K562 (cell line): ENCODE data around the gene PSME1. TPM values are rescaled to one million over a fixed set of nuclear protein-coding genes. Genes with fewer than 3 reads are reported as not detected.
A peak's percentile ranks its signal among the peaks of the same experiment; 100 is the strongest.

Source experiments
- CBX1 ChIP-seq: sonication (generic); IDR thresholded peaks from 2 replicates; pipeline ENCODE4 v1.6.1; 2016; ENCODE audit warnings: antibody characterized with exemption, low read depth, mild to moderate bottlenecking
- CHD4 ChIP-seq: fragments of 200-600 bp; sonication (generic); IDR thresholded peaks from 3 replicates; pipeline ENCODE4 v1.6.1; 2012; ENCODE audit warnings: low read depth, mild to moderate bottlenecking, mixed read lengths, low read length, inconsistent platforms; ENCODE audit not compliant: insufficient read depth, insufficient replicate concordance, poor library complexity, severe bottlenecking
- CTBP1 ChIP-seq: fragments of 450-650 bp; IDR thresholded peaks from 2 replicates; pipeline ENCODE4 v1.6.1; 2016; ENCODE audit warnings: borderline replicate concordance
- FOXM1 ChIP-seq, 2 experiments: fragments of 450-650 bp in 1 of 2; sonication (generic) in 1 of 2; formaldehyde crosslinking in 1 of 2; IDR thresholded peaks; 2 replicates each; pipeline versions ENCODE4 v1.6.1 to v1.9.0; 2017 to 2022; ENCODE audit warnings: low read depth in 2 of 2, mild to moderate bottlenecking in 2 of 2, missing genetic modification reagents in 1 of 2, moderate library complexity in 1 of 2
- MEIS2 ChIP-seq: fragments of 450-650 bp; IDR thresholded peaks from 2 replicates; pipeline ENCODE4 v1.6.1; 2014; ENCODE audit warnings: mild to moderate bottlenecking; ENCODE audit not compliant: partially characterized antibody
- NR2C1 ChIP-seq, 2 experiments: fragments of 450-650 bp; IDR thresholded peaks; 2 replicates each; pipeline ENCODE4 v1.6.1; 2017; ENCODE audit warnings: mild to moderate bottlenecking in 2 of 2, antibody characterized with exemption in 1 of 2, inconsistent platforms in 1 of 2, missing compliant biosample characterization in 1 of 2, missing genetic modification characterization in 1 of 2
- PTBP1 ChIP-seq: fragments of 200-400 bp; formaldehyde crosslinking; IDR thresholded peaks from 2 replicates; pipeline ENCODE4 v1.6.1; 2017; ENCODE audit warnings: low read depth, low read length
- TAL1 ChIP-seq: fragments of 450-650 bp; IDR thresholded peaks from 2 replicates; pipeline ENCODE4 v1.6.1; 2016; ENCODE audit warnings: mild to moderate bottlenecking
- ZFP30 ChIP-seq: fragments of 250-450 bp; sonication (Bioruptor Pico); IDR thresholded peaks from 2 replicates; pipeline ENCODE4 v1.8.0; 2022; ENCODE audit warnings: moderate library complexity, mild to moderate bottlenecking, inconsistent platforms, borderline replicate concordance
- polyA plus RNA-seq, 8 experiments: library from polyadenylated mRNA; depleted of rRNA in 4 of 8; stranded (reverse) in 5 of 8; unstranded in 3 of 8; fragments of >200 nt; fragmentation: Nextera tagmentation in 2 of 8; fragmentation: Illumina TruSeq in 1 of 8; extraction: Ambion mirVana in 2 of 8; extraction: Trizol in 1 of 8; gene quantifications; 2 replicates each; pipeline versions ENCODE4 v1.2.1 to v1.2.3, GENCODE V29; 2011 to 2014; ENCODE audit warnings: inconsistent platforms in 1 of 8, missing spikeins in 1 of 8
- total RNA-seq, 7 experiments: library from RNA; depleted of rRNA in 6 of 7; stranded (reverse); fragments of >200 nt in 6 of 7; fragmentation: Illumina TruSeq in 2 of 7; extraction: Trizol in 2 of 7; gene quantifications; 2 replicates each; pipeline versions ENCODE4 v1.2.1 to v1.2.3, GENCODE V29; 2011 to 2021; ENCODE audit warnings: low replicate concordance in 1 of 7
- TF ChIP-seq, protein P1 (sequence below): sonication (generic); formaldehyde crosslinking; IDR thresholded peaks from 2 replicates; pipeline ENCODE4 v1.8.1; 2023; ENCODE audit warnings: mild to moderate bottlenecking, missing genetic modification reagents
- TF ChIP-seq, protein P2 (sequence below): fragments of 450-650 bp; IDR thresholded peaks from 2 replicates; pipeline ENCODE4 v1.6.1; 2016; ENCODE audit warnings: borderline replicate concordance
- TF ChIP-seq, protein P3 (sequence below): sonication (generic); formaldehyde crosslinking; IDR thresholded peaks from 2 replicates; pipeline ENCODE4 v1.8.0; 2022; ENCODE audit warnings: mild to moderate bottlenecking, missing genetic modification reagents
- TF ChIP-seq, protein P4 (sequence below): fragments of 250-450 bp; sonication (Bioruptor Pico); IDR thresholded peaks from 2 replicates; pipeline ENCODE4 v1.5.0; 2022; ENCODE audit warnings: mild to moderate bottlenecking

The PSME1 gene
- total and polyA plus RNA-seq, 9 of the 15 experiments (the other 6 are each of a cell fraction or from before 2014, with no cell fraction given), result 20.3 to 180 (median 67.5) TPM

DNA sequence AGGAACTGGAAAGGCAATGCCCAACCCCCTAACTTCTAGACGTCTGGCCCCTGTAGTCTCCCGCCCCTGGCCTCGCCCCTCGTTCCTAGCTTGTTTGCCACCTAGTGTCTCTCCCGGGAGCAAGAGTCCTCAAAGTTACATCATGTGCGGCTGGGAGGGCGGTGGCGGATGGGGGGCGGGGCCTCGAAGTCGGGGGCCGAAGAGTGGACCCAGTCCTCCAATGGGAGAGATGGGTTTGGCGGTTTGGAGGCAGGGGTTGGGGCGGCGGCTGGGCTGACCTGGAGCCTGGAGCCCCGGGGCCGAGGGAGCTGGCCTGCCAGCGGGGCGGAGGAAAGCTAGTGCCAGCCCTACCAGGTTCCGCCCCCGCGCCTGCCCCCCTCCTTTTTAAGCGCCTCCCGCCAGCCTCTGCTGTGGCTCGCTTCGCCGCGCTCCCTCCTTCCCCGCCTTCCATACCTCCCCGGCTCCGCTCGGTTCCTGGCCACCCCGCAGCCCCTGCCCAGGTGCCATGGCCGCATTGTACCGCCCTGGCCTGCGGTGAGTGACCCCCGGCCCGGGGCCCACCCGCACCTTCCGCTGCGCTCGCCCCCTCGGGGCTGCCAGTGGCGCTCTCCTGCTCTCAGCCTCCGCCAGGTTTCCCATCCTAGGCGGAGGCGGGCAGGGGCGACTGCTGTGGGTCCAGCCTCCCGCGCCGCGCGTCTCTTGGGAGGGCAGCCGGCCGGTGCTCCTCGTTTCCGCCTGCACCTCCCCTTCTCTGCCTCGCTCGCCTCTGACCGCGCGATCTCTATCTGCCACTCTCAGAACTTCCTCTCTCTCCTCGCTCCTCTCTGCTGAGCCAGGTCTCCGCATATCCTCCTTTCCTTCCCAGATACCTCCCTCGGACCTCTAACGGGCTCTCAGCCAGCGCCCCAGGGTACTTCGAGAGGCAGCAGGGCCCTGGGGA, 41.8 kb upstream of the PSME1 start, which contains the start of gene PCK2 (continued):
- TF ChIP-seq CBX1 (peak; percentile 84), PTBP1 (no peak), TAL1 (no peak), CTBP1 (peak; percentile 29), FOXM1 (IDR thresholded peaks at IDR 0.05; ENCODE audit: low read depth) (no peak), FOXM1 (CRISPR knock-in tag; IDR thresholded peaks at IDR 0.05; ENCODE audit: low read depth) (no peak), ZFP30 (CRISPR knock-in tag) (no peak), MEIS2 (no peak), NR2C1 (IDR thresholded peaks at IDR 0.05) (no peak), NR2C1 (tag; IDR thresholded peaks at IDR 0.05) (no peak), CHD4 (no peak)
- TF ChIP-seq, protein P1, sequence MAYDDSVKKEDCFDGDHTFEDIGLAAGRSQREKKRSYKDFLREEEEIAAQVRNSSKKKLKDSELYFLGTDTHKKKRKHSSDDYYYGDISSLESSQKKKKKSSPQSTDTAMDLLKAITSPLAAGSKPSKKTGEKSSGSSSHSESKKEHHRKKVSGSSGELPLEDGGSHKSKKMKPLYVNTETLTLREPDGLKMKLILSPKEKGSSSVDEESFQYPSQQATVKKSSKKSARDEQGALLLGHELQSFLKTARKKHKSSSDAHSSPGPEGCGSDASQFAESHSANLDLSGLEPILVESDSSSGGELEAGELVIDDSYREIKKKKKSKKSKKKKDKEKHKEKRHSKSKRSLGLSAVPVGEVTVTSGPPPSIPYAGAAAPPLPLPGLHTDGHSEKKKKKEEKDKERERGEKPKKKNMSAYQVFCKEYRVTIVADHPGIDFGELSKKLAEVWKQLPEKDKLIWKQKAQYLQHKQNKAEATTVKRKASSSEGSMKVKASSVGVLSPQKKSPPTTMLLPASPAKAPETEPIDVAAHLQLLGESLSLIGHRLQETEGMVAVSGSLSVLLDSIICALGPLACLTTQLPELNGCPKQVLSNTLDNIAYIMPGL (CRISPR knock-in tag), result 0 out of 2 replicates have a peak, but pooled peaks have one; percentile 30
- TF ChIP-seq, protein P2, sequence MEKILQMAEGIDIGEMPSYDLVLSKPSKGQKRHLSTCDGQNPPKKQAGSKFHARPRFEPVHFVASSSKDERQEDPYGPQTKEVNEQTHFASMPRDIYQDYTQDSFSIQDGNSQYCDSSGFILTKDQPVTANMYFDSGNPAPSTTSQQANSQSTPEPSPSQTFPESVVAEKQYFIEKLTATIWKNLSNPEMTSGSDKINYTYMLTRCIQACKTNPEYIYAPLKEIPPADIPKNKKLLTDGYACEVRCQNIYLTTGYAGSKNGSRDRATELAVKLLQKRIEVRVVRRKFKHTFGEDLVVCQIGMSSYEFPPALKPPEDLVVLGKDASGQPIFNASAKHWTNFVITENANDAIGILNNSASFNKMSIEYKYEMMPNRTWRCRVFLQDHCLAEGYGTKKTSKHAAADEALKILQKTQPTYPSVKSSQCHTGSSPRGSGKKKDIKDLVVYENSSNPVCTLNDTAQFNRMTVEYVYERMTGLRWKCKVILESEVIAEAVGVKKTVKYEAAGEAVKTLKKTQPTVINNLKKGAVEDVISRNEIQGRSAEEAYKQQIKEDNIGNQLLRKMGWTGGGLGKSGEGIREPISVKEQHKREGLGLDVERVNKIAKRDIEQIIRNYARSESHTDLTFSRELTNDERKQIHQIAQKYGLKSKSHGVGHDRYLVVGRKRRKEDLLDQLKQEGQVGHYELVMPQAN, result 0 out of 2 replicates have a peak, but pooled peaks have one; percentile 39
- TF ChIP-seq, protein P3, sequence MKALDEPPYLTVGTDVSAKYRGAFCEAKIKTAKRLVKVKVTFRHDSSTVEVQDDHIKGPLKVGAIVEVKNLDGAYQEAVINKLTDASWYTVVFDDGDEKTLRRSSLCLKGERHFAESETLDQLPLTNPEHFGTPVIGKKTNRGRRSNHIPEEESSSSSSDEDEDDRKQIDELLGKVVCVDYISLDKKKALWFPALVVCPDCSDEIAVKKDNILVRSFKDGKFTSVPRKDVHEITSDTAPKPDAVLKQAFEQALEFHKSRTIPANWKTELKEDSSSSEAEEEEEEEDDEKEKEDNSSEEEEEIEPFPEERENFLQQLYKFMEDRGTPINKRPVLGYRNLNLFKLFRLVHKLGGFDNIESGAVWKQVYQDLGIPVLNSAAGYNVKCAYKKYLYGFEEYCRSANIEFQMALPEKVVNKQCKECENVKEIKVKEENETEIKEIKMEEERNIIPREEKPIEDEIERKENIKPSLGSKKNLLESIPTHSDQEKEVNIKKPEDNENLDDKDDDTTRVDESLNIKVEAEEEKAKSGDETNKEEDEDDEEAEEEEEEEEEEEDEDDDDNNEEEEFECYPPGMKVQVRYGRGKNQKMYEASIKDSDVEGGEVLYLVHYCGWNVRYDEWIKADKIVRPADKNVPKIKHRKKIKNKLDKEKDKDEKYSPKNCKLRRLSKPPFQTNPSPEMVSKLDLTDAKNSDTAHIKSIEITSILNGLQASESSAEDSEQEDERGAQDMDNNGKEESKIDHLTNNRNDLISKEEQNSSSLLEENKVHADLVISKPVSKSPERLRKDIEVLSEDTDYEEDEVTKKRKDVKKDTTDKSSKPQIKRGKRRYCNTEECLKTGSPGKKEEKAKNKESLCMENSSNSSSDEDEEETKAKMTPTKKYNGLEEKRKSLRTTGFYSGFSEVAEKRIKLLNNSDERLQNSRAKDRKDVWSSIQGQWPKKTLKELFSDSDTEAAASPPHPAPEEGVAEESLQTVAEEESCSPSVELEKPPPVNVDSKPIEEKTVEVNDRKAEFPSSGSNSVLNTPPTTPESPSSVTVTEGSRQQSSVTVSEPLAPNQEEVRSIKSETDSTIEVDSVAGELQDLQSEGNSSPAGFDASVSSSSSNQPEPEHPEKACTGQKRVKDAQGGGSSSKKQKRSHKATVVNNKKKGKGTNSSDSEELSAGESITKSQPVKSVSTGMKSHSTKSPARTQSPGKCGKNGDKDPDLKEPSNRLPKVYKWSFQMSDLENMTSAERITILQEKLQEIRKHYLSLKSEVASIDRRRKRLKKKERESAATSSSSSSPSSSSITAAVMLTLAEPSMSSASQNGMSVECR, result no peak; the same call in 1 of the 2 replicates
- TF ChIP-seq, protein P4, sequence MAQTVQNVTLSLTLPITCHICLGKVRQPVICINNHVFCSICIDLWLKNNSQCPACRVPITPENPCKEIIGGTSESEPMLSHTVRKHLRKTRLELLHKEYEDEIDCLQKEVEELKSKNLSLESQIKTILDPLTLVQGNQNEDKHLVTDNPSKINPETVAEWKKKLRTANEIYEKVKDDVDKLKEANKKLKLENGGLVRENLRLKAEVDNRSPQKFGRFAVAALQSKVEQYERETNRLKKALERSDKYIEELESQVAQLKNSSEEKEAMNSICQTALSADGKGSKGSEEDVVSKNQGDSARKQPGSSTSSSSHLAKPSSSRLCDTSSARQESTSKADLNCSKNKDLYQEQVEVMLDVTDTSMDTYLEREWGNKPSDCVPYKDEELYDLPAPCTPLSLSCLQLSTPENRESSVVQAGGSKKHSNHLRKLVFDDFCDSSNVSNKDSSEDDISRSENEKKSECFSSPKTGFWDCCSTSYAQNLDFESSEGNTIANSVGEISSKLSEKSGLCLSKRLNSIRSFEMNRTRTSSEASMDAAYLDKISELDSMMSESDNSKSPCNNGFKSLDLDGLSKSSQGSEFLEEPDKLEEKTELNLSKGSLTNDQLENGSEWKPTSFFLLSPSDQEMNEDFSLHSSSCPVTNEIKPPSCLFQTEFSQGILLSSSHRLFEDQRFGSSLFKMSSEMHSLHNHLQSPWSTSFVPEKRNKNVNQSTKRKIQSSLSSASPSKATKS, result no peak
